ENCODE data around the gene KIF18B. TPM values are rescaled to one million over a fixed set of nuclear protein-coding genes. Genes with fewer than 3 reads are reported as not detected.
A peak's percentile ranks its signal among the peaks of the same experiment; 100 is the strongest.

Gene KIF18B
- total and polyA plus RNA-seq, 2 of the 8 experiments (the other 6 are each of a cell fraction or from before 2014, with no cell fraction given) = 39.0 to 59.4 TPM

GRCh38 chr17:44919411-44919810, 28.2 kb downstream of the KIF18B start:
- ChIA-PET POLR2A (ENCODE audit: partially characterized antibody) (interaction anchor here (0.8 to 5.3 kb wide), 6 partner anchors 9 to 102 kb away, joined by 3 to 25 read pairs (median 9); no protein-coding TSS in a partner anchor), CTCF (ENCODE audit: partially characterized antibody) (interaction anchor here (0.7 to 13.0 kb wide), 22 partner anchors 8 to 279 kb away, joined by 3 to 243 read pairs (median 10); partner anchors contain the start of genes C1QL1 and KIF18B)
- no peak overlapping the region for H3K9ac ChIP-seq (replicated peaks in 1 of 4; ENCODE audit: extremely low read depth in 1 of 4, low read depth in 3 of 4, low read length in 3 of 4)
- no peak overlapping the region for H2AFZ ChIP-seq (ENCODE audit: low read length)
- no peaks in the 10 kb centered on the region for H3K79me1 ChIP-seq (ENCODE audit: low read depth, low read length)
- H3K27ac ChIP-seq (ENCODE audit: low read depth, low read length) = no peak overlapping the region
- no peak overlapping the region for H4K91ac ChIP-seq (replicated peaks; ENCODE audit: insufficient read length, low read length)
- no peak overlapping the region for H4K8ac ChIP-seq (ENCODE audit: extremely low read depth, insufficient read depth, low read length)
- H3K36me3 ChIP-seq (ENCODE audit: control insufficient read depth in 2 of 4, insufficient read depth in 4 of 4, low read length in 3 of 4) = no peaks in the 10 kb centered on the region
- no peak overlapping the region for H4K5ac ChIP-seq (ENCODE audit: insufficient read length, low read depth, low read length)
- 79% methylated on average over 2 of the region's 2 CpGs; no CpG with 5 or more reads in 1 of the 2 experiments for WGBS, 2 experiments (ENCODE audit: extremely low coverage in 1 of 2, insufficient coverage in 1 of 2, insufficient read length in 1 of 2, insufficient replicate concordance in 2 of 2, low coverage in 1 of 2, low lambda C conversion rate in 2 of 2, missing lambda C conversion rate in 1 of 2)
- 0 out of 2 replicates have a peak overlapping the region, but pooled peaks have one; percentile 35 for H2BK12ac ChIP-seq (ENCODE audit: low read depth, low read length)
- H3K23me2 ChIP-seq (ENCODE audit: low read depth, low read length) = no peaks in the 10 kb centered on the region; the same call in 1 of the 2 replicates
- H3K4ac ChIP-seq (replicated peaks; ENCODE audit: insufficient read length, low read depth, low read length) = no peak overlapping the region
- no peaks in the 10 kb centered on the region for H3K9me3 ChIP-seq (ENCODE audit: insufficient read depth in 2 of 2, low read depth in 1 of 2, low read length in 1 of 2)
- no peak overlapping the region for H2BK120ac ChIP-seq (replicated peaks; ENCODE audit: low read depth, low read length)
- no peak overlapping the region for H3K4me2 ChIP-seq (ENCODE audit: insufficient read depth in 1 of 2, low read depth in 2 of 2, low read length in 2 of 2)
- TF ChIP-seq, protein P1, sequence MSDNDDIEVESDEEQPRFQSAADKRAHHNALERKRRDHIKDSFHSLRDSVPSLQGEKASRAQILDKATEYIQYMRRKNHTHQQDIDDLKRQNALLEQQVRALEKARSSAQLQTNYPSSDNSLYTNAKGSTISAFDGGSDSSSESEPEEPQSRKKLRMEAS (IDR thresholded peaks at IDR 0.05) = no peak
- no peak overlapping the region for H3K4me3 ChIP-seq (ENCODE audit: extremely low read depth in 1 of 4, insufficient read depth in 2 of 4, low read depth in 3 of 4, low read length in 4 of 4)
- no peak overlapping the region for H3K14ac ChIP-seq (ENCODE audit: insufficient read length)
- H2BK15ac ChIP-seq (ENCODE audit: low read length) = peak overlapping the region; percentile 99
- peaks cover 6 to 15% (median 9%) of the 10 kb centered on the region in 4 experiments for H3K4me1 ChIP-seq (replicated peaks in 1 of 4; ENCODE audit: control insufficient read depth in 3 of 4, insufficient read depth in 4 of 4, low read length in 3 of 4)
- H2BK20ac ChIP-seq (ENCODE audit: low read length) = 0 out of 2 replicates have a peak overlapping the region, but pooled peaks have one; percentile 93
- no peak overlapping the region for H3K18ac ChIP-seq (ENCODE audit: extremely low read depth, low read length)
- no peak overlapping the region for H2BK5ac ChIP-seq (ENCODE audit: low read depth, low read length)
- no peaks in the 10 kb centered on the region for H3K79me2 ChIP-seq (ENCODE audit: control insufficient read depth in 1 of 2, insufficient read depth in 2 of 2, low read length in 2 of 2)
- no peak for DNase-seq (ENCODE audit: low read depth in 1 of 2, low spot score in 2 of 2)
- H2AK5ac ChIP-seq (ENCODE audit: low read depth, low read length) = no peak overlapping the region
- no peak for FAIRE-seq
- H4K20me1 ChIP-seq (replicated peaks in 1 of 2; ENCODE audit: control insufficient read depth in 1 of 2, insufficient read depth in 2 of 2, low read length in 2 of 2) = no peaks in the 10 kb centered on the region
- no peak overlapping the region for H3K56ac ChIP-seq (replicated peaks; ENCODE audit: insufficient read length, low read depth, low read length)
- no peaks in the 10 kb centered on the region; a peak in 2 of 7 replicates for H3K27me3 ChIP-seq (replicated peaks in 1 of 4; ENCODE audit: control insufficient read depth in 3 of 4, extremely low read depth in 1 of 4, insufficient read depth in 3 of 4, low read length in 3 of 4)
- no peak overlapping the region for H3K23ac ChIP-seq (ENCODE audit: insufficient read length)
